ENCODE data around the gene ECHS1.
A peak's percentile ranks its signal among the peaks of the same experiment; 100 is the strongest.

ECHS1 gene

GRCh38 chr10:133373174-133374090, at the start of gene ECHS1:
Gene ECHS1 (minus strand): TSS chr10:133373354. CDS start chr10:133373333, 21 bp downstream.
- DNase-seq (ENCODE audit: extremely low read depth, low read depth): peak; percentile 72
- TF ChIP-seq CTCF (IDR thresholded peaks at IDR 0.05; ENCODE audit: low read depth, low read length): no peak

- no peak for DNase-seq (ENCODE audit: extremely low read depth, low read depth)
These were observed 49.2 kb upstream of the ECHS1 start for GRCh38 chr10:133422223-133422806.

GRCh38 chr10:133421336-133422222, 48.4 kb upstream of the ECHS1 start:
- no peak for TF ChIP-seq CTCF (IDR thresholded peaks at IDR 0.05; ENCODE audit: low read depth, low read length)
- DNase-seq (ENCODE audit: extremely low read depth, low read depth): no peak

More at GRCh38 chr10:133422223-133422806, 49.2 kb upstream of the ECHS1 start:
- no peak for TF ChIP-seq CTCF (IDR thresholded peaks at IDR 0.05; ENCODE audit: low read depth, low read length)

GRCh38 chr10:133420579-133420978, 47.4 kb upstream of the ECHS1 start:
- TF ChIP-seq CTCF (IDR thresholded peaks at IDR 0.05; ENCODE audit: low read depth, low read length): no peak

GRCh38 chr10:133420028-133420427, 46.9 kb upstream of the ECHS1 start:
- no peak for TF ChIP-seq CTCF (IDR thresholded peaks at IDR 0.05; ENCODE audit: low read depth, low read length)
- DNase-seq (ENCODE audit: extremely low read depth, low read depth): no peak

More at GRCh38 chr10:133420579-133420978, 47.4 kb upstream of the ECHS1 start:
- no peak for DNase-seq (ENCODE audit: extremely low read depth, low read depth)

GRCh38 chr10:133419211-133419950, 46.2 kb upstream of the ECHS1 start:
- TF ChIP-seq CTCF (IDR thresholded peaks at IDR 0.05; ENCODE audit: low read depth, low read length): no peak
- no peak for DNase-seq (ENCODE audit: extremely low read depth, low read depth)

All from AG09319 (cell line).